Ishikawa (cell line): Measurements from ENCODE around the gene FBF1.

Experiments used
- CEBPB ChIP-seq: IDR thresholded peaks from 2 replicates; pipeline ENCODE4 v1.6.1; 2012
- EGR1 ChIP-seq: IDR thresholded peaks from 2 replicates; pipeline ENCODE4 v1.6.1; 2012
- EP300 ChIP-seq: IDR thresholded peaks from 2 replicates; pipeline ENCODE4 v1.6.1; 2012; ENCODE audit warnings: borderline replicate concordance
- NFIC ChIP-seq: IDR thresholded peaks from 2 replicates; pipeline ENCODE4 v1.6.1; 2012
- RAD21 ChIP-seq: IDR thresholded peaks from 2 replicates; pipeline ENCODE4 v1.6.1; 2012; ENCODE audit warnings: low read depth
- TAF1 ChIP-seq: IDR thresholded peaks from 2 replicates; pipeline ENCODE4 v1.6.1; 2012; ENCODE audit warnings: low read depth, mild to moderate bottlenecking
- TEAD4 ChIP-seq: IDR thresholded peaks from 2 replicates; pipeline ENCODE4 v1.6.1; 2012
- YY1 ChIP-seq: IDR thresholded peaks from 2 replicates; pipeline ENCODE4 v1.6.1; 2012; ENCODE audit warnings: low read depth
- TF ChIP-seq, protein P1 (sequence below): IDR thresholded peaks from 2 replicates; pipeline ENCODE4 v1.6.1; 2012; ENCODE audit warnings: low read depth, mild to moderate bottlenecking

- no peak for TF ChIP-seq YY1
- no peak for TF ChIP-seq CEBPB
- no peak for TF ChIP-seq EP300
- no peak for TF ChIP-seq TEAD4
- TF ChIP-seq EGR1 = no peak
- TF ChIP-seq RAD21 = no peak
- TF ChIP-seq, protein P1, sequence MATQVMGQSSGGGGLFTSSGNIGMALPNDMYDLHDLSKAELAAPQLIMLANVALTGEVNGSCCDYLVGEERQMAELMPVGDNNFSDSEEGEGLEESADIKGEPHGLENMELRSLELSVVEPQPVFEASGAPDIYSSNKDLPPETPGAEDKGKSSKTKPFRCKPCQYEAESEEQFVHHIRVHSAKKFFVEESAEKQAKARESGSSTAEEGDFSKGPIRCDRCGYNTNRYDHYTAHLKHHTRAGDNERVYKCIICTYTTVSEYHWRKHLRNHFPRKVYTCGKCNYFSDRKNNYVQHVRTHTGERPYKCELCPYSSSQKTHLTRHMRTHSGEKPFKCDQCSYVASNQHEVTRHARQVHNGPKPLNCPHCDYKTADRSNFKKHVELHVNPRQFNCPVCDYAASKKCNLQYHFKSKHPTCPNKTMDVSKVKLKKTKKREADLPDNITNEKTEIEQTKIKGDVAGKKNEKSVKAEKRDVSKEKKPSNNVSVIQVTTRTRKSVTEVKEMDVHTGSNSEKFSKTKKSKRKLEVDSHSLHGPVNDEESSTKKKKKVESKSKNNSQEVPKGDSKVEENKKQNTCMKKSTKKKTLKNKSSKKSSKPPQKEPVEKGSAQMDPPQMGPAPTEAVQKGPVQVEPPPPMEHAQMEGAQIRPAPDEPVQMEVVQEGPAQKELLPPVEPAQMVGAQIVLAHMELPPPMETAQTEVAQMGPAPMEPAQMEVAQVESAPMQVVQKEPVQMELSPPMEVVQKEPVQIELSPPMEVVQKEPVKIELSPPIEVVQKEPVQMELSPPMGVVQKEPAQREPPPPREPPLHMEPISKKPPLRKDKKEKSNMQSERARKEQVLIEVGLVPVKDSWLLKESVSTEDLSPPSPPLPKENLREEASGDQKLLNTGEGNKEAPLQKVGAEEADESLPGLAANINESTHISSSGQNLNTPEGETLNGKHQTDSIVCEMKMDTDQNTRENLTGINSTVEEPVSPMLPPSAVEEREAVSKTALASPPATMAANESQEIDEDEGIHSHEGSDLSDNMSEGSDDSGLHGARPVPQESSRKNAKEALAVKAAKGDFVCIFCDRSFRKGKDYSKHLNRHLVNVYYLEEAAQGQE = no peak
- no peak for TF ChIP-seq NFIC
- TF ChIP-seq TAF1 = no peak
Measured at GRCh38 chr17:75910699-75911098, 30.1 kb downstream of the FBF1 start.
